ENCODE measurements around the gene APBB1IP. TPM values are rescaled to one million over a fixed set of nuclear protein-coding genes. Genes with fewer than 3 reads are reported as not detected.

APBB1IP gene
- total RNA-seq, 1 experiment from 2014 or later, result not detected

DNA sequence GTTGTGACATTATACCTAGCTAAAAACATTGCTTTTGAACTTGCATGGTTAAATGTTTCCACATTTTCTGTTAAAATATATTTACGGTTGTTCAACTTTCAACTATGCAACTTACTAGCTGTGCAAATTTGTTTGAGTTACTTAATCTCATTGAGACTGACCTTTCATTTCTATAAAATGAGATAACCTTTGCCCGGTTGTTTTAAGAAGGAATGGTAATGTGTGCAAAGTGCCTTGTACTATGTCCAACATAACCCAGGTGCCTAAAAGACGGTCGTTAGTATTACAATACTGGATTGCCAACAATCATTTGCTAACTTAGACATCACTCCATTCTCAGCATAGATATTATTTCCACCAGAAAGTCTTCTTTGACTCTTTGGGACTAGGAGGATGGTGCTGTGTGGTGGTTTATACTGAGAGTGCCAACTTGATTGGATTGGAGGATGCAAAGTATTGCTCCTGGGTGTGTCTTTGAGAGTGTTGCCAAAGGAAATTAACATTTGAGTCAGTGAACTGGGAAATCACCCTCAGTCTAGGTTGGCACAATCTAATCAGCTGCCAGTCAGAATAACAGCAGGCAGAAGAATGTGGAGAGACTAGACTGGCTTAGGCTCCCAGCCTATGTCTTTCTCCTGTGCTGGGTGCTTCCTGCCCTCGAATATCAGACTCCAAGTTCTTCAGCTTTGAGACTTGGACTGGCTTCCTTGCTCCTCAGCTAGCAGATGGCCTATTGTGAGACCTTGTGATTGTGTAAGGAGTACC is 174.2 kb downstream of the APBB1IP start:
- no peak overlapping the region for H3K56ac ChIP-seq (ENCODE audit: insufficient read length, low read depth, low read length)
- H3K14ac ChIP-seq (ENCODE audit: insufficient read depth, low read length), result no peak overlapping the region
- H3K27ac ChIP-seq (ENCODE audit: insufficient read length, low read depth, low read length), result no peak overlapping the region
- no peaks in the 10 kb centered on the region for H3K79me2 ChIP-seq (ENCODE audit: insufficient read depth, low read length)
- H2BK15ac ChIP-seq (ENCODE audit: low read depth, low read length), result no peak overlapping the region
- Mint-ChIP-seq H3K36me3 (ENCODE audit: insufficient read depth in 1 of 3, low read depth in 3 of 3) (no peaks in the 10 kb centered on the region), H3K4me3 (no peak overlapping the region), H3K27ac (peak overlapping the region in 1 of 3 experiments; percentile 48; a peak in 1 of 7 replicates), H3K4me1 (no peaks in the 10 kb centered on the region), H3K27me3 (ENCODE audit: low read depth) (no peaks in the 10 kb centered on the region), H3K9me3 (no peaks in the 10 kb centered on the region)
- no peak overlapping the region for H4K5ac ChIP-seq (ENCODE audit: insufficient read length, low read depth, low read length)
- H3K9ac ChIP-seq (ENCODE audit: extremely low read depth, insufficient read length, low read length), result no peak overlapping the region
- no peaks in the 10 kb centered on the region for H3K4me1 ChIP-seq (ENCODE audit: insufficient read depth, low read length)
- H2BK5ac ChIP-seq (ENCODE audit: insufficient read length, low read length), result no peak overlapping the region
- TF ChIP-seq, protein P1, sequence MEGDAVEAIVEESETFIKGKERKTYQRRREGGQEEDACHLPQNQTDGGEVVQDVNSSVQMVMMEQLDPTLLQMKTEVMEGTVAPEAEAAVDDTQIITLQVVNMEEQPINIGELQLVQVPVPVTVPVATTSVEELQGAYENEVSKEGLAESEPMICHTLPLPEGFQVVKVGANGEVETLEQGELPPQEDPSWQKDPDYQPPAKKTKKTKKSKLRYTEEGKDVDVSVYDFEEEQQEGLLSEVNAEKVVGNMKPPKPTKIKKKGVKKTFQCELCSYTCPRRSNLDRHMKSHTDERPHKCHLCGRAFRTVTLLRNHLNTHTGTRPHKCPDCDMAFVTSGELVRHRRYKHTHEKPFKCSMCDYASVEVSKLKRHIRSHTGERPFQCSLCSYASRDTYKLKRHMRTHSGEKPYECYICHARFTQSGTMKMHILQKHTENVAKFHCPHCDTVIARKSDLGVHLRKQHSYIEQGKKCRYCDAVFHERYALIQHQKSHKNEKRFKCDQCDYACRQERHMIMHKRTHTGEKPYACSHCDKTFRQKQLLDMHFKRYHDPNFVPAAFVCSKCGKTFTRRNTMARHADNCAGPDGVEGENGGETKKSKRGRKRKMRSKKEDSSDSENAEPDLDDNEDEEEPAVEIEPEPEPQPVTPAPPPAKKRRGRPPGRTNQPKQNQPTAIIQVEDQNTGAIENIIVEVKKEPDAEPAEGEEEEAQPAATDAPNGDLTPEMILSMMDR (conservative IDR thresholded peaks at IDR 0.05), result no peak
- no peak overlapping the region for H2BK20ac ChIP-seq (ENCODE audit: low read depth, low read length, poor library complexity, severe bottlenecking)
- no peak overlapping the region for H3K18ac ChIP-seq (ENCODE audit: insufficient read length, low read depth, low read length)
- no peaks in the 10 kb centered on the region for H3K79me1 ChIP-seq (ENCODE audit: insufficient read depth, low read depth, low read length, poor library complexity, severe bottlenecking)
- H3K4ac ChIP-seq (ENCODE audit: low read depth, low read length), result no peak overlapping the region
- no peak overlapping the region for H4K91ac ChIP-seq (ENCODE audit: insufficient read length, low read depth, low read length)
- no peak overlapping the region for H3K23ac ChIP-seq (ENCODE audit: insufficient read length, low read depth, low read length)
- no peak overlapping the region for H2AFZ ChIP-seq (ENCODE audit: low read length)
- no peak overlapping the region for H2AK5ac ChIP-seq (ENCODE audit: insufficient read length, low read length)
- no peak for DNase-seq
- no peaks in the 10 kb centered on the region for H3K23me2 ChIP-seq (ENCODE audit: insufficient read length, low read depth, low read length, poor library complexity, severe bottlenecking)
- no CpG with 5 or more reads among the region's 5 CpGs for WGBS (ENCODE audit: extremely low coverage, insufficient read length, low lambda C conversion rate)
- no peak overlapping the region for H3K4me2 ChIP-seq (ENCODE audit: insufficient read depth, insufficient read length, low read length)
- H4K8ac ChIP-seq (replicated peaks; ENCODE audit: insufficient read length, low read depth, low read length), result no peak overlapping the region
- no peak overlapping the region for H2BK12ac ChIP-seq (ENCODE audit: insufficient read length, low read depth, low read length)
- no peaks in the 10 kb centered on the region for H3K27me3 ChIP-seq (ENCODE audit: insufficient read depth, low read length)
- no peak overlapping the region for H3T11ph ChIP-seq (ENCODE audit: low read length)
- H2BK120ac ChIP-seq (ENCODE audit: low read depth, low read length, poor library complexity, severe bottlenecking), result no peak overlapping the region
- H4K20me1 ChIP-seq (ENCODE audit: control insufficient read depth, insufficient read depth, insufficient read length), result no peaks in the 10 kb centered on the region
- no peaks in the 10 kb centered on the region for H3K9me3 ChIP-seq (ENCODE audit: control insufficient read depth, low read depth, low read length)

Other genes starting within 250 kb of the APBB1IP start
- 2.0 and 2.3 TPM in 2 replicates for gene GAD2, start 221.6 kb upstream of the APBB1IP start, total RNA-seq (2021)

All from H9 (cell line).